Gastroesophageal sphincter (tissue), 3 donors: ENCODE data around the gene SMAD9.

Experiments
- EP300 ChIP-seq: sonication (generic); formaldehyde crosslinking; IDR thresholded peaks from one replicate; pipeline ENCODE4 v1.6.1; 2017; ENCODE audit warnings: antibody characterized with exemption, mild to moderate bottlenecking
- POLR2A ChIP-seq, 2 donors: fragments of 450-650 bp; IDR thresholded peaks; one replicate each; pipeline ENCODE4 v1.6.1; 2017; ENCODE audit warnings: antibody characterized with exemption in 2 of 2, mild to moderate bottlenecking in 2 of 2, moderate library complexity in 1 of 2
- POLR2AphosphoS5 ChIP-seq: sonication (generic); formaldehyde crosslinking; IDR thresholded peaks from one replicate; pipeline ENCODE4 v1.6.1; 2017; ENCODE audit warnings: antibody characterized with exemption
- TF ChIP-seq, protein P1 (sequence below), 4 experiments: fragments of 200-600 bp in 2 of 4; fragments of 450-650 bp in 2 of 4; sonication (generic) in 1 of 4; IDR thresholded peaks; one replicate each; pipeline ENCODE4 v1.5.1; 2017 to 2019; ENCODE audit warnings: antibody characterized with exemption in 4 of 4, mild to moderate bottlenecking in 2 of 4, moderate library complexity in 2 of 4

DNA sequence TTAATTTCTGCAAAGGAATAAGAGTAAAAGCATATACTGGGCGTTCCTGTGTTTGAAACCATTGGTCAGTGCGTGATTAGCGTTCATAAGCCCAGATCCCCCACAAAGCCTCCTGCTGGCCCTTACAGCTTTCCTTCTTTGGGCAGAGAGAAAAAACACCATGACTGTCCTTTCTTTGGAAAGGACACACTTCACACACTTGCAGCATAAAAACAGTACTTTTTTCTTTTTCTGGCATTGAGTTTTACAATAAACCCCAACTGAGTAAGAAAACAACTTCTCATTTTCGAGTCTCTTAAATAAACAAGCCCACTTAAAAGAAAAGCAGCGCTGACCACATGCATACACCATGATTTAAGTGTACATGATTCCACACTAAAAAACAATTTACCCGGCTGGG lies 35.8 kb downstream of the SMAD9 start:
- TF ChIP-seq POLR2AphosphoS5 (no peak), EP300 (no peak), POLR2A (IDR thresholded peaks at IDR 0.05) (no peak)
- TF ChIP-seq, protein P1, sequence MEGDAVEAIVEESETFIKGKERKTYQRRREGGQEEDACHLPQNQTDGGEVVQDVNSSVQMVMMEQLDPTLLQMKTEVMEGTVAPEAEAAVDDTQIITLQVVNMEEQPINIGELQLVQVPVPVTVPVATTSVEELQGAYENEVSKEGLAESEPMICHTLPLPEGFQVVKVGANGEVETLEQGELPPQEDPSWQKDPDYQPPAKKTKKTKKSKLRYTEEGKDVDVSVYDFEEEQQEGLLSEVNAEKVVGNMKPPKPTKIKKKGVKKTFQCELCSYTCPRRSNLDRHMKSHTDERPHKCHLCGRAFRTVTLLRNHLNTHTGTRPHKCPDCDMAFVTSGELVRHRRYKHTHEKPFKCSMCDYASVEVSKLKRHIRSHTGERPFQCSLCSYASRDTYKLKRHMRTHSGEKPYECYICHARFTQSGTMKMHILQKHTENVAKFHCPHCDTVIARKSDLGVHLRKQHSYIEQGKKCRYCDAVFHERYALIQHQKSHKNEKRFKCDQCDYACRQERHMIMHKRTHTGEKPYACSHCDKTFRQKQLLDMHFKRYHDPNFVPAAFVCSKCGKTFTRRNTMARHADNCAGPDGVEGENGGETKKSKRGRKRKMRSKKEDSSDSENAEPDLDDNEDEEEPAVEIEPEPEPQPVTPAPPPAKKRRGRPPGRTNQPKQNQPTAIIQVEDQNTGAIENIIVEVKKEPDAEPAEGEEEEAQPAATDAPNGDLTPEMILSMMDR (IDR thresholded peaks at IDR 0.05) = no peak
